Activated gamma-delta T cell treated with anti-CD3 and anti-CD28 coated beads, Interleukin-2, amount 50 U/mL, for 16 hours (primary cell): ENCODE results near the gene ZNF778.
"Not testable (repeated sequence)": the region's sequence is repeated elsewhere in the genome, so short reads cannot be mapped to it uniquely, and the experiment has no call there.

Experiments used
- DNase-seq: peaks from one replicate; pipeline ENCODE4 v3.0.0-alpha.2; 2020; ENCODE audit warnings: low read depth

The ZNF778 gene

GRCh38 chr16:89257757-89258465, 40.4 kb downstream of the ZNF778 start:
- DNase-seq, result no peak

- not testable (repeated sequence) for DNase-seq
These were observed 42.4 kb downstream of the ZNF778 start for GRCh38 chr16:89259901-89260300.

GRCh38 chr16:89261691-89262563, 44.4 kb downstream of the ZNF778 start:
- DNase-seq, result no peak

- DNase-seq, result no peak
These were observed 47.5 kb downstream of the ZNF778 start for GRCh38 chr16:89264800-89265550.

DNA sequence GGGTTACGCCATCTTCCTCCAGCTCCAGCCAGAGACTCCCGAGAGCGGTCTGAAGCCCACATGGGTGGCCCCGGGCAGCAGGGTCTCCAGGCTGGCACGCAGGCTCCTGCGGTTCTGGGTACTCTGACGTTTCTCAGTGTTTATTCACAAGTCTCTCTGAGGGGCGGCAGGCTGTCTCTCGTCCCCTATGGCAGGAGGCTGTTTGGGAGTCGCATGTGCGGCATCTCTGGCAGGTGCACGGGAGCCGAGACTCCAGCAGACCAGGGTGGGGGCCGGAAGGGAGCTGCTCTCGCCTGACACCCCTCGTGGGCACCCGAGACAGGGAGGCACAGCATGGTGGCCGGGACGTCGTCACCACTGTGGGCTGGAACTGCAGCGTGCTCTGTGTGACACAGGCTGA, 48.1 kb downstream of the ZNF778 start:
- DNase-seq, result no peak

DNA sequence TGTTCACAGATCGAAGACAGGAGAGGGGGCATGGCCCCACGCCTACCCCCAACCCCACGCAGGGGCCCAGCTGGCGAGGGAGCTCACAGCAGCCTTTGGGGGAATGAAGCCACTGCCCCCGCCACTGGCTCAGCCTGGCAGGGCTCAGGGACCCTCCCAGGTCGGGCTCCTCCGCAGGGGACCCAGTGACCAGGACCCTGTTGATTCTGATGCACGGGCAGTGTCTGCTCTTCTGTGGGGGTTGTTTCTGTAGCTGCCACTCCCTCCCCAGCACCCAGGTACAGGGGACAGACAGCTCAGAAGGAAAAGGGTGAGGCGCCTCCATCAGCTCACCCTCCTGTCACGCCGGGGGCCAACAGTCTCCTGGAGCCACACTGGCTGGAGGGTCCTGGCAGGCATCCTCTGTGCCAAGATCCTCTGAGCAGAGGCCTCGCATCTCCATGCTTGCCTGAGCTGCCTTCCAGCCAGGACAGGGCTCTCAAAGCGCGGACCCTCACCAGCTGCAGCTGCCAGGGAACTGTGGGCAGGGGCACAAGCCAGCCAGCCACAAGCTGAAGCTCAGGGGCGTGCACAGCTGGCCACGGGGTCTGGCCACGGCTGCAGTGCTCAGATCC, 49.1 kb downstream of the ZNF778 start:
- no peak for DNase-seq

- DNase-seq, result not testable (repeated sequence)
These were observed 50.2 kb downstream of the ZNF778 start for GRCh38 chr16:89267746-89268145.

GRCh38 chr16:89268585-89268984, 51.1 kb downstream of the ZNF778 start:
- no peak for DNase-seq

GRCh38 chr16:89268987-89269735, 51.7 kb downstream of the ZNF778 start:
- DNase-seq, result no peak

DNA sequence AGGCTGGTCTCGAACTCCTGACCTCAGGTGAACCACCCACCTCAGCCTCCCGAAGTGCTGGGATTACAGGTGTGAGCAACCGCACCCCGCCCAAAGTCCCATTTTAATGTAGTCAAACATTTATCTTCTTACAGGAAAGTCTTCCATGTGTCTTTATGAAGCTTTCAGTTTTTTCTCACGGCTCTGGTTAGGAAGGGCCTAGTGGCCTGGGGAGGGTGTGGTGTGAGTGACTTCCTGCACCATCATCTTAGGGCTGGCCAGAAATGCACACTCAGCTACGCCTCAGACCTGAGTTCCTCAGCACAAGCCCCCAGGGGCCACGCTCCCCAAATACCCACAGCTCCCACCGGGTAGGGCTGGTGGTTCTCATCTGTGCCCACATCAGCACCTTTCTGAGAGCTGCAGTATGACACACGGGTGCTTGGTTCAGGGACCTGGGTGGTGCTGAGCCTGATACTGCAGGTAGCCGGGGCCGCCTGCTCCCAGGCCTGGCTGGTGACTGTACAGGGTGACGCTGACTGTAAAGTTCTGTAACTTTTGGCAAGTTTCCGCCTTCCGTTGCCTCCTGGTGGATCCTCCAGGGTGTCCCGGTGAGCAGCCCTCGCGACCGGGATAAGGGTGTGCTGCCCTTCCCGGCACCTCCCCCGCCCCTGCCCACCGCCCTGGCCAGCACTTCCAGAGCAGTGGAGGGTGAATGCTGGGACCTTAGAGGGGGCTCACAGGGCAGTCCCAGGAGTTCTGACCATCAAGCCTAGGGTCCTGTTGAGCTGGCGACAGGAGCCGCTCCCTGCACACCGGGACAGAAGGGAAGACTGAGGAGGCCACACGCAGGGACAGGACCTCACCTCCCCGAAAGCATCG, 52.5 kb downstream of the ZNF778 start:
- no peak for DNase-seq

- no peak for DNase-seq
These were observed 53.3 kb downstream of the ZNF778 start for GRCh38 chr16:89270666-89271345.

GRCh38 chr16:89272631-89273030, 55.1 kb downstream of the ZNF778 start:
- DNase-seq, result no peak

DNA sequence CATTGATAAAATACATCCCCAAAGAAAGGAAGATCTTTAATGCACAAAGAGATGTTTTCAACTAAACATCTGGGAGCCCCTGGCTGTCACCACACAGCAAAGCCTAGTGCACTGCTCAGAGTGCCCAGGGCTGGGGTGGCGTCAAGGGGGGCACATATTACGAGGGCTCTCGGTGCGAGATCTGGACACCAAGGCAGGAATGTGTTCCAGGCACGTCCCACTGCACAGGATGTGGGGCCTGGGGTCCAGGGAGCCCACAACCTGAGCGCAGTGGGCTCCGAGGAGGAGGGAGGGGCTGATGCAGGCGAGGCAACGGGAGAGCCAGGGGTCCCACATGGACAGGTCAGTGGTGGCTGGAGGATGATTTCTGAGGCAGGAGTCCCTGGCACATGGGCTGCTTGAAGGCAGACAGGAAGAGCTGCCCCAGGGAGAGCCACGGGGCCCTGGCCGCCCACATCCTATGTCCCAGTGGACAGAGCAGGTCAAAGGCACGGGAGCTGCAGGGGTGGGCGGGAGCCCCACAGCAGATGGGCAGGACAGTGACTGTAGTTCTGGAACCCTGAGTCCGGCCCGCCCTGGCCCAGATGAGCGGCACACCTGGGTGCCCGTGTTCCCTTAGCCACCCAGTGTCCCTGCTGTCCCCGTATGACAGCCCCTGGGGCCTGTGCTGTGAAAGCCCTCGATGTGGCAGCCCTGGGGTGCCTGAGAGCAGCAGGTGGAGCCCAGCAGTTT, 56.4 kb downstream of the ZNF778 start:
- DNase-seq, result no peak

DNA sequence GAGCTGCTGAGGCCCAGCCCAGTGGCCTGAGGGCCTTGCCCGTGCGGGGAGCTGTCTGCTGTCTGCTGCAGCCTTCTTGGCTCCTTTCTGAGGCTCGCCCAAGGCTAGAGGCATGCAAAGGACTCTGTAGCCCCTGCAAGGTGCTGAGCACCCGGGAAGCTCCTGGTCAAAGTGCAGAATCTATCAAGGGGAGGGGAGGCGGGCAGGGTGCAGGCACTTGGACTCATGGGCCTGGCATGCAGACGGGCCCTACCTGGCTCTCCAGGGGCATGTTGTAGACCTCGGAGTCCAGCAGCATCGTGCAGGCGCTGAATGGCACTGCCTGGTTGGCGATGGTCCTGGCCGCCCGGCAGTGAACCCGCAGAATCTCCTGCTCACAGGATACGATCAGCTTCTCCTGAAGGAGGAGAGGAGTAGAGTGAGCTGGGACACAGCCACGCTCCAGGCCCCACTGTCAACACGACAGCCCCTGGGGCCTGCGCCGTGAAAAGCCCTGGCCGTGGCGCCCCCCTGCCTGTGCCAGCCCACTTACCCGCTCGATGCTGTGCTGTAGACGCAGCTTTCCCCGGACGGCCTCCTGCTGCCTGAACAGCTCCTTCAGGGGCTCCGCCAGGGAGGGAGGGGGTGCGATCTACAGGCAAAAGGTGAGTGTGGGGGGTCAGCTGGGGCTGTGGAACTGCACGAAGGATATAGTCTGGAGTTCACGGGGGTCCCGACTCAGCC, 57.2 kb downstream of the ZNF778 start:
- DNase-seq, result no peak

- no peak for DNase-seq
These were observed 57.7 kb downstream of the ZNF778 start for GRCh38 chr16:89275284-89275584.

GRCh38 chr16:89275837-89276720, 58.6 kb downstream of the ZNF778 start:
- DNase-seq, result no peak

DNA sequence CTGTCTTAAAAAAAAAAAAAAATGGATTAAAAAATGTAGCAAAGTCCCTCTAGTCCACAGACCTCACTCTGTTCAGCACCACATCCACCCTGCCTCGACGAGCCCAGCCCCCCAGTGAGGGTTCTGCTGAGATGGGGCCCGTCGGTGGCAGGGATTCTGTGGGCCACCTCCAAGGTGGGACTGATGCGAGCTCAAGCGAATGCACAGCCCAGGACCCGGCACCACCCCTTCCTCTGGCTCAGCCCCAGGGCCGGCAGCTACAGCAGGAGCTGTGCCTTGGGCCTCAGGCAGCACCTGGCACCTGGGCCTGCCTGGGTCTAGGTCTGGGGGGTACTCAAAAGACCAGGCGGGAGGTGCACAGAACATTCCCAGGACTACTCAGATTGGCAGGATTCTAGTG, 59.5 kb downstream of the ZNF778 start:
- no peak for DNase-seq
